Fibroblast of skin of right quadriceps (primary cell): ENCODE data around the gene BCL2L1.
"Not testable (repeated sequence)": the region's sequence is repeated elsewhere in the genome, so short reads cannot be mapped to it uniquely, and the experiment has no call there.

Source experiments
- DNase-seq: peaks from one replicate; pipeline ENCODE4 v3.0.0-alpha.2; 2013

BCL2L1 gene

GRCh38 chr20:31642837-31643236 lies 79.8 kb downstream of the BCL2L1 start:
- no peak for DNase-seq

DNA sequence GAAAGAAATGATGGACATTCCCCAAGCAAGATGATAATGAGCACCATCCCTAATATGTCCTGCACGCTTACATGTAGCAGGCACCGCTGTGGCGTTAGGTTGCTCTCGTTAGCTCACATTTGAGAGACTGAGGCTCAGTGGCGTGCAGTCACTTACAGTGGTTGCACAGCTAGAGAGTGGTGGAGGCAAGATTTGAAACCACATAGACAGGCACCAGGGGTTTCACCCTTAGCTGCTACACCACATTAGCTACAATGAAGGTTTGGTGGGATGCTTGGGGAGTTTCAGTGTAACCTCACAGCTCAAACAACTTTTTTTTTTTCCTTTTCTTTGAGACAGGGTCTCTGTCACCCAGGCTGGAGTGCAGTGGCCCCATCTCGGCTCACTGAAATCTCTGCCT lies 81.3 kb downstream of the BCL2L1 start:
- no peak for DNase-seq

DNA sequence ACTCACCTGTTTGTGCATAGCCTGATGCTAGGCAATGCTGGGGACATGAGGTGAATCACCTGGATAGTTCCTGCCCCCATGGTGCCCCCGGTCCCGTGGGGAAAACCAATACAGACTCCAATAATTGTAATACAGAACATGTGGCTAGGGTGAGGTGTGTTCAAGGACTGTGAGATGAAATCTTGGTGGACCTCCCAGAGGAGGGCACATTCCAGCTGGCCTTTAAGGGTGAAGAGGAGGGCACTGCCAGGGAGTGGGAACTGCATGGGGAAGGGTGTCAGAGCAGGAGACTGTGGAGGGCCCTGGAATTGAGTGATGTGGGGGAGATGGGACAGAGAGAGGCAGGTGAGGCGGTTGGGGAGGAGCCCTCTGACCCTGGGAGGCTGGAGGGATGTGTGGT lies 82.4 kb downstream of the BCL2L1 start:
- no peak for DNase-seq

GRCh38 chr20:31638816-31639215 lies 83.9 kb downstream of the BCL2L1 start:
- no peak for DNase-seq

- no peak for DNase-seq
Observed at GRCh38 chr20:31638317-31638716, 84.4 kb downstream of the BCL2L1 start.

- DNase-seq, result no peak
Observed at GRCh38 chr20:31637660-31638059, 85.0 kb downstream of the BCL2L1 start, which contains the start of gene COX4I2. COX4I2 (plus strand) TSS chr20:31637912; CDS start chr20:31639018, 1,106 bp downstream.

GRCh38 chr20:31633339-31633914 lies 89.2 kb downstream of the BCL2L1 start:
- no peak for DNase-seq

- DNase-seq, result no peak
Observed at GRCh38 chr20:31632548-31633338, 89.9 kb downstream of the BCL2L1 start.

DNA sequence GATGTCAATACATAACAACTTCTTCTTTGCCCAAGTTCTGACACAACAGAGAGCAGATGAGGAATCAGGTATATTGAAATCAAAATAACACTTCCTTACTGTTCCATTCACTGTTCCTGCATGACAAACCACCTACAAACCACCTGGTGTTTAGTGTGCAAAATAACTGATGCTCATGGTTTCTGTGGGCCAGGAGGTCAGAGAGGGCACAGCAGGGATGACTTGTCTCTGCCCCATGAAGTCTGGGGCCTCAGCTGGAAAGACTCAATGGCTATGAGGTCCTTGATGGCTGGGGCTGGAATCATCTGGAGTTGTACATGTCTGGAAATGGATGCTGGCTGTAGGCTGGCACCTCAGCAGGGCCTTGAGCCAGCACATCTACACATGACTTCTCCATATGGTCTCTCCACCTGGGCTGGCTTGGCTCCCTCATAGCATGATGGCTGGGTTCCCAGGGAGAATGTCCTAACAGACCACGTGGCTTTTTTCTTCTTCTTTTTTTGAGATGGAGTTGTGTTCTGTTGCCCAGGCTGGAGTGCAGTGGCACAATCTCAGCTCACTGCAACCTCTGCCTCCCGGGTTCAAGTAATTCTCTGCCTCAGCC lies 92.4 kb downstream of the BCL2L1 start:
- no peak for DNase-seq

- not testable (repeated sequence) for DNase-seq
Observed at GRCh38 chr20:31628057-31628456, 94.6 kb downstream of the BCL2L1 start.

- not testable (repeated sequence) for DNase-seq
Observed at GRCh38 chr20:31626534-31626933, 96.1 kb downstream of the BCL2L1 start.

- DNase-seq, result not testable (repeated sequence)
Observed at GRCh38 chr20:31623123-31623505, 99.6 kb downstream of the BCL2L1 start.

DNA sequence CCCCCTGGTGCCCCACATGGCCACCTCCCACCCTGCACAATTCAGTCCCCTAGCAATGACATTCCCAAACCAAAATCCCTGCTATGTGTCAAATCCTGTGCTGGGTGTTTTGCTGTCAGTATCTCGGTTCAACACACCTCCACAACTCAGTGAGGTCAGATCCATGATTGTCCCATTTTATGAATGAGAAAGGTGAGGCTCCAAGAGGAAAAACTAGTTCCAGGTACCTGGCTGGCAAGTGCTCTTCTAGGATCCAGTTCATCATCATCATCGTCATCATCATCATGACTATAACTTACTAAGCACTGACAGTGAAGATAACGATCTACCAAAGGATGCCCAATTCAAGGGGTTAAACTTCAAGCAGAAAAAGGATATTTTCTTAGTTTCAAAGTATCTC lies 102.4 kb downstream of the BCL2L1 start:
- no peak for DNase-seq

DNA sequence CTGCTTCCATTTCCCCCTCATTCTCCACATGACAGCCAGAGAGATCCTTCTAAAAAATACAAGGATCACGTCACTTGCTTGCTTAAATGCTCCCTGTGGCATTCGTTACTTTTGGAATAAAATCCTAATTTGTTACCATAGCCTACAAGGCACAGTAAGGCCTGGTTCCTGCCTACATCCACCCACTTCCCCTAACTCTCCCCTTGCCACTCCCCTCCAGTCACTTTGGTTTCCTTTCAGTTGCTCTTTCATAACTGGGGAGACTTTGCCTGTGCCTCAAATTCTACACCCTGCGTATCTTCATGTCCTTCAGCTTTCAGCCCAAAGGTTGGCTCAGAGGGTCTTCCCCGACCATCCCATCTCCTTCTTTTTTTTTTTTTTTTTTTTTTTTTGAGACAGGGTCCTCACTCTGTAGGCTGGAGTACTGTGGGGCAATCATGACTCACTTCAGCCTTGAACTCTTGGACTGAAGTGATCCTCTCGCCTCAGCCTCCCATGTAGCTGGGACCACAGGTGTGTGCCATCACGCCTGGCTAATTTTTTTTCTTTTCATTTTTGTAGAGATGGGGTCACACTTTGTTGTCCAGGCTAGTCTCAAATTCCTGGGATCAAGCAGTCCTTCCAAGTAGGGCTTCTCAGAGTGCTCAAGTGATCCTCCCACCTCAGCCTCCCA lies 105.1 kb downstream of the BCL2L1 start:
- no peak for DNase-seq

- DNase-seq, result no peak
Observed at GRCh38 chr20:31615416-31615815, 107.3 kb downstream of the BCL2L1 start.
